ENCODE measurements around the gene ZDHHC21.

- TF ChIP-seq CTCF (IDR thresholded peaks at IDR 0.05) (no peak), POLR2A (IDR thresholded peaks at IDR 0.05) (no peak)
Observed at GRCh38 chr9:14731294-14731981, 38.2 kb upstream of the ZDHHC21 start.

All from testis (tissue), 2 donors.